ENCODE measurements around the gene ECPAS. TPM values are rescaled to one million over a fixed set of nuclear protein-coding genes. Genes with fewer than 3 reads are reported as not detected.

ECPAS gene
- total RNA-seq, 1 experiment from 2014 or later: 122 TPM

DNA sequence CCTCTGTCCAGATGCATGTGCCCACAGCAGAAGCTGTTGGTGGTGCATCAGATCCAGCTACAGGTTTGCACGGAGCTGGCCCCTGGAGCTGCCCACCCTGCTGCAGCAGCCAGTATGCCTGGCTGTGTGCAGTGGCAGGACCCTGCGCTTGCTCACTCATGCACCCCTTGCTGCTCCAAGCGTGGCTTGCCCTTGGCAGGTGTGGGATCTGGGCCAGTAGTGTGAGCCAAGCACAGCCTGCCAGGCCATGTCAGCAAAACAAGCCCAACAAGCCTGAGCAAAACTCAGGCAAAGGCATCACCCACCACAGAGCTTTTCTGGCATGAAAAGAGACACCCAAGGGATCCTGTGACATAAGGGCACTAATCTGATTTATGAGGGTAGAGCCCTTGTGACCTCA, 18.3 kb upstream of the ECPAS start (continued):
- TF ChIP-seq, protein P1, sequence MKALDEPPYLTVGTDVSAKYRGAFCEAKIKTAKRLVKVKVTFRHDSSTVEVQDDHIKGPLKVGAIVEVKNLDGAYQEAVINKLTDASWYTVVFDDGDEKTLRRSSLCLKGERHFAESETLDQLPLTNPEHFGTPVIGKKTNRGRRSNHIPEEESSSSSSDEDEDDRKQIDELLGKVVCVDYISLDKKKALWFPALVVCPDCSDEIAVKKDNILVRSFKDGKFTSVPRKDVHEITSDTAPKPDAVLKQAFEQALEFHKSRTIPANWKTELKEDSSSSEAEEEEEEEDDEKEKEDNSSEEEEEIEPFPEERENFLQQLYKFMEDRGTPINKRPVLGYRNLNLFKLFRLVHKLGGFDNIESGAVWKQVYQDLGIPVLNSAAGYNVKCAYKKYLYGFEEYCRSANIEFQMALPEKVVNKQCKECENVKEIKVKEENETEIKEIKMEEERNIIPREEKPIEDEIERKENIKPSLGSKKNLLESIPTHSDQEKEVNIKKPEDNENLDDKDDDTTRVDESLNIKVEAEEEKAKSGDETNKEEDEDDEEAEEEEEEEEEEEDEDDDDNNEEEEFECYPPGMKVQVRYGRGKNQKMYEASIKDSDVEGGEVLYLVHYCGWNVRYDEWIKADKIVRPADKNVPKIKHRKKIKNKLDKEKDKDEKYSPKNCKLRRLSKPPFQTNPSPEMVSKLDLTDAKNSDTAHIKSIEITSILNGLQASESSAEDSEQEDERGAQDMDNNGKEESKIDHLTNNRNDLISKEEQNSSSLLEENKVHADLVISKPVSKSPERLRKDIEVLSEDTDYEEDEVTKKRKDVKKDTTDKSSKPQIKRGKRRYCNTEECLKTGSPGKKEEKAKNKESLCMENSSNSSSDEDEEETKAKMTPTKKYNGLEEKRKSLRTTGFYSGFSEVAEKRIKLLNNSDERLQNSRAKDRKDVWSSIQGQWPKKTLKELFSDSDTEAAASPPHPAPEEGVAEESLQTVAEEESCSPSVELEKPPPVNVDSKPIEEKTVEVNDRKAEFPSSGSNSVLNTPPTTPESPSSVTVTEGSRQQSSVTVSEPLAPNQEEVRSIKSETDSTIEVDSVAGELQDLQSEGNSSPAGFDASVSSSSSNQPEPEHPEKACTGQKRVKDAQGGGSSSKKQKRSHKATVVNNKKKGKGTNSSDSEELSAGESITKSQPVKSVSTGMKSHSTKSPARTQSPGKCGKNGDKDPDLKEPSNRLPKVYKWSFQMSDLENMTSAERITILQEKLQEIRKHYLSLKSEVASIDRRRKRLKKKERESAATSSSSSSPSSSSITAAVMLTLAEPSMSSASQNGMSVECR (CRISPR knock-in tag; IDR thresholded peaks at IDR 0.05; ENCODE audit: borderline replicate concordance): no peak
- no peak for TF ChIP-seq NR3C1 (CRISPR knock-in tag; conservative IDR thresholded peaks at IDR 0.05; ENCODE audit: low read depth)
- TF ChIP-seq NR2C2 (CRISPR knock-in tag; IDR thresholded peaks at IDR 0.05): no peak
- TF ChIP-seq, protein P2, sequence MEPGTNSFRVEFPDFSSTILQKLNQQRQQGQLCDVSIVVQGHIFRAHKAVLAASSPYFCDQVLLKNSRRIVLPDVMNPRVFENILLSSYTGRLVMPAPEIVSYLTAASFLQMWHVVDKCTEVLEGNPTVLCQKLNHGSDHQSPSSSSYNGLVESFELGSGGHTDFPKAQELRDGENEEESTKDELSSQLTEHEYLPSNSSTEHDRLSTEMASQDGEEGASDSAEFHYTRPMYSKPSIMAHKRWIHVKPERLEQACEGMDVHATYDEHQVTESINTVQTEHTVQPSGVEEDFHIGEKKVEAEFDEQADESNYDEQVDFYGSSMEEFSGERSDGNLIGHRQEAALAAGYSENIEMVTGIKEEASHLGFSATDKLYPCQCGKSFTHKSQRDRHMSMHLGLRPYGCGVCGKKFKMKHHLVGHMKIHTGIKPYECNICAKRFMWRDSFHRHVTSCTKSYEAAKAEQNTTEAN (CRISPR knock-in tag; IDR thresholded peaks at IDR 0.05): no peak
- TF ChIP-seq TEAD4 (CRISPR knock-in tag; IDR thresholded peaks at IDR 0.05): no peak
- TF ChIP-seq, protein P3, sequence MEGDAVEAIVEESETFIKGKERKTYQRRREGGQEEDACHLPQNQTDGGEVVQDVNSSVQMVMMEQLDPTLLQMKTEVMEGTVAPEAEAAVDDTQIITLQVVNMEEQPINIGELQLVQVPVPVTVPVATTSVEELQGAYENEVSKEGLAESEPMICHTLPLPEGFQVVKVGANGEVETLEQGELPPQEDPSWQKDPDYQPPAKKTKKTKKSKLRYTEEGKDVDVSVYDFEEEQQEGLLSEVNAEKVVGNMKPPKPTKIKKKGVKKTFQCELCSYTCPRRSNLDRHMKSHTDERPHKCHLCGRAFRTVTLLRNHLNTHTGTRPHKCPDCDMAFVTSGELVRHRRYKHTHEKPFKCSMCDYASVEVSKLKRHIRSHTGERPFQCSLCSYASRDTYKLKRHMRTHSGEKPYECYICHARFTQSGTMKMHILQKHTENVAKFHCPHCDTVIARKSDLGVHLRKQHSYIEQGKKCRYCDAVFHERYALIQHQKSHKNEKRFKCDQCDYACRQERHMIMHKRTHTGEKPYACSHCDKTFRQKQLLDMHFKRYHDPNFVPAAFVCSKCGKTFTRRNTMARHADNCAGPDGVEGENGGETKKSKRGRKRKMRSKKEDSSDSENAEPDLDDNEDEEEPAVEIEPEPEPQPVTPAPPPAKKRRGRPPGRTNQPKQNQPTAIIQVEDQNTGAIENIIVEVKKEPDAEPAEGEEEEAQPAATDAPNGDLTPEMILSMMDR (IDR thresholded peaks at IDR 0.05): no peak
- no peak for TF ChIP-seq IRF2 (CRISPR knock-in tag; IDR thresholded peaks at IDR 0.05; ENCODE audit: borderline replicate concordance, low read depth)
- TF ChIP-seq TEAD1 (CRISPR knock-in tag; IDR thresholded peaks at IDR 0.05): no peak
- no peak for TF ChIP-seq FOXP1 (CRISPR knock-in tag; IDR thresholded peaks at IDR 0.05; ENCODE audit: borderline replicate concordance)
- TF ChIP-seq NR1H2 (CRISPR knock-in tag; IDR thresholded peaks at IDR 0.05): no peak
- TF ChIP-seq, protein P4, sequence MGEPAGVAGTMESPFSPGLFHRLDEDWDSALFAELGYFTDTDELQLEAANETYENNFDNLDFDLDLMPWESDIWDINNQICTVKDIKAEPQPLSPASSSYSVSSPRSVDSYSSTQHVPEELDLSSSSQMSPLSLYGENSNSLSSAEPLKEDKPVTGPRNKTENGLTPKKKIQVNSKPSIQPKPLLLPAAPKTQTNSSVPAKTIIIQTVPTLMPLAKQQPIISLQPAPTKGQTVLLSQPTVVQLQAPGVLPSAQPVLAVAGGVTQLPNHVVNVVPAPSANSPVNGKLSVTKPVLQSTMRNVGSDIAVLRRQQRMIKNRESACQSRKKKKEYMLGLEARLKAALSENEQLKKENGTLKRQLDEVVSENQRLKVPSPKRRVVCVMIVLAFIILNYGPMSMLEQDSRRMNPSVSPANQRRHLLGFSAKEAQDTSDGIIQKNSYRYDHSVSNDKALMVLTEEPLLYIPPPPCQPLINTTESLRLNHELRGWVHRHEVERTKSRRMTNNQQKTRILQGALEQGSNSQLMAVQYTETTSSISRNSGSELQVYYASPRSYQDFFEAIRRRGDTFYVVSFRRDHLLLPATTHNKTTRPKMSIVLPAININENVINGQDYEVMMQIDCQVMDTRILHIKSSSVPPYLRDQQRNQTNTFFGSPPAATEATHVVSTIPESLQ (CRISPR knock-in tag; IDR thresholded peaks at IDR 0.05): no peak
- TF ChIP-seq, protein P5, sequence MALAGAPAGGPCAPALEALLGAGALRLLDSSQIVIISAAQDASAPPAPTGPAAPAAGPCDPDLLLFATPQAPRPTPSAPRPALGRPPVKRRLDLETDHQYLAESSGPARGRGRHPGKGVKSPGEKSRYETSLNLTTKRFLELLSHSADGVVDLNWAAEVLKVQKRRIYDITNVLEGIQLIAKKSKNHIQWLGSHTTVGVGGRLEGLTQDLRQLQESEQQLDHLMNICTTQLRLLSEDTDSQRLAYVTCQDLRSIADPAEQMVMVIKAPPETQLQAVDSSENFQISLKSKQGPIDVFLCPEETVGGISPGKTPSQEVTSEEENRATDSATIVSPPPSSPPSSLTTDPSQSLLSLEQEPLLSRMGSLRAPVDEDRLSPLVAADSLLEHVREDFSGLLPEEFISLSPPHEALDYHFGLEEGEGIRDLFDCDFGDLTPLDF (CRISPR knock-in tag; IDR thresholded peaks at IDR 0.05): no peak
- no peak for TF ChIP-seq MYBL2 (CRISPR knock-in tag; IDR thresholded peaks at IDR 0.05)
- TF ChIP-seq, protein P6, sequence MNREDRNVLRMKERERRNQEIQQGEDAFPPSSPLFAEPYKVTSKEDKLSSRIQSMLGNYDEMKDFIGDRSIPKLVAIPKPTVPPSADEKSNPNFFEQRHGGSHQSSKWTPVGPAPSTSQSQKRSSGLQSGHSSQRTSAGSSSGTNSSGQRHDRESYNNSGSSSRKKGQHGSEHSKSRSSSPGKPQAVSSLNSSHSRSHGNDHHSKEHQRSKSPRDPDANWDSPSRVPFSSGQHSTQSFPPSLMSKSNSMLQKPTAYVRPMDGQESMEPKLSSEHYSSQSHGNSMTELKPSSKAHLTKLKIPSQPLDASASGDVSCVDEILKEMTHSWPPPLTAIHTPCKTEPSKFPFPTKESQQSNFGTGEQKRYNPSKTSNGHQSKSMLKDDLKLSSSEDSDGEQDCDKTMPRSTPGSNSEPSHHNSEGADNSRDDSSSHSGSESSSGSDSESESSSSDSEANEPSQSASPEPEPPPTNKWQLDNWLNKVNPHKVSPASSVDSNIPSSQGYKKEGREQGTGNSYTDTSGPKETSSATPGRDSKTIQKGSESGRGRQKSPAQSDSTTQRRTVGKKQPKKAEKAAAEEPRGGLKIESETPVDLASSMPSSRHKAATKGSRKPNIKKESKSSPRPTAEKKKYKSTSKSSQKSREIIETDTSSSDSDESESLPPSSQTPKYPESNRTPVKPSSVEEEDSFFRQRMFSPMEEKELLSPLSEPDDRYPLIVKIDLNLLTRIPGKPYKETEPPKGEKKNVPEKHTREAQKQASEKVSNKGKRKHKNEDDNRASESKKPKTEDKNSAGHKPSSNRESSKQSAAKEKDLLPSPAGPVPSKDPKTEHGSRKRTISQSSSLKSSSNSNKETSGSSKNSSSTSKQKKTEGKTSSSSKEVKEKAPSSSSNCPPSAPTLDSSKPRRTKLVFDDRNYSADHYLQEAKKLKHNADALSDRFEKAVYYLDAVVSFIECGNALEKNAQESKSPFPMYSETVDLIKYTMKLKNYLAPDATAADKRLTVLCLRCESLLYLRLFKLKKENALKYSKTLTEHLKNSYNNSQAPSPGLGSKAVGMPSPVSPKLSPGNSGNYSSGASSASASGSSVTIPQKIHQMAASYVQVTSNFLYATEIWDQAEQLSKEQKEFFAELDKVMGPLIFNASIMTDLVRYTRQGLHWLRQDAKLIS (CRISPR knock-in tag; IDR thresholded peaks at IDR 0.05; ENCODE audit: borderline replicate concordance): no peak
- no peak for TF ChIP-seq KAT7 (CRISPR knock-in tag; IDR thresholded peaks at IDR 0.05; ENCODE audit: borderline replicate concordance)

Measured in WTC11 (cell line).